ENCODE measurements around the gene SNX22.

Gene SNX22

DNA sequence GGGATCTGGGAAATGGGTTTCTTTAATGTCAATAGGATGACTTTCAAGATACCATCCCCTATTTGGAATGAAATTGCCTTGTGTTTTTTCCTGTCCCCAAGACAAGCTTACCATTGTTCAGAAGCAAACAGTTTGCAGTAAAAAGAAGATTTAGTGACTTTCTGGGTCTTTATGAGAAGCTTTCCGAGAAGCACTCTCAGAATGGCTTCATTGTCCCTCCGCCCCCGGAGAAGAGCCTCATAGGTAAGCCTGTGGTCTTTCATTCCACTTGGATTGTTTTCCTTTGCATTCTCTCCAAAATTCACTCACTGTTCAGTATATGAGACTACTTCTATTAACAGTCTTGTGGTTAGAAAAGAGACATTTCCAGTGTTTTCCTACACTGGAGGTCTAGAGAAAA lies 25.6 kb upstream of the SNX22 start:
- no peak overlapping the region for H3K4me3 ChIP-seq (ENCODE audit: low read depth, low read length)
- TF ChIP-seq, protein P1, sequence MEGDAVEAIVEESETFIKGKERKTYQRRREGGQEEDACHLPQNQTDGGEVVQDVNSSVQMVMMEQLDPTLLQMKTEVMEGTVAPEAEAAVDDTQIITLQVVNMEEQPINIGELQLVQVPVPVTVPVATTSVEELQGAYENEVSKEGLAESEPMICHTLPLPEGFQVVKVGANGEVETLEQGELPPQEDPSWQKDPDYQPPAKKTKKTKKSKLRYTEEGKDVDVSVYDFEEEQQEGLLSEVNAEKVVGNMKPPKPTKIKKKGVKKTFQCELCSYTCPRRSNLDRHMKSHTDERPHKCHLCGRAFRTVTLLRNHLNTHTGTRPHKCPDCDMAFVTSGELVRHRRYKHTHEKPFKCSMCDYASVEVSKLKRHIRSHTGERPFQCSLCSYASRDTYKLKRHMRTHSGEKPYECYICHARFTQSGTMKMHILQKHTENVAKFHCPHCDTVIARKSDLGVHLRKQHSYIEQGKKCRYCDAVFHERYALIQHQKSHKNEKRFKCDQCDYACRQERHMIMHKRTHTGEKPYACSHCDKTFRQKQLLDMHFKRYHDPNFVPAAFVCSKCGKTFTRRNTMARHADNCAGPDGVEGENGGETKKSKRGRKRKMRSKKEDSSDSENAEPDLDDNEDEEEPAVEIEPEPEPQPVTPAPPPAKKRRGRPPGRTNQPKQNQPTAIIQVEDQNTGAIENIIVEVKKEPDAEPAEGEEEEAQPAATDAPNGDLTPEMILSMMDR (IDR thresholded peaks at IDR 0.05; ENCODE audit: control insufficient read depth, extremely low read depth, insufficient read depth): no peak
- no peak for DNase-seq (ENCODE audit: low read depth)

DNA sequence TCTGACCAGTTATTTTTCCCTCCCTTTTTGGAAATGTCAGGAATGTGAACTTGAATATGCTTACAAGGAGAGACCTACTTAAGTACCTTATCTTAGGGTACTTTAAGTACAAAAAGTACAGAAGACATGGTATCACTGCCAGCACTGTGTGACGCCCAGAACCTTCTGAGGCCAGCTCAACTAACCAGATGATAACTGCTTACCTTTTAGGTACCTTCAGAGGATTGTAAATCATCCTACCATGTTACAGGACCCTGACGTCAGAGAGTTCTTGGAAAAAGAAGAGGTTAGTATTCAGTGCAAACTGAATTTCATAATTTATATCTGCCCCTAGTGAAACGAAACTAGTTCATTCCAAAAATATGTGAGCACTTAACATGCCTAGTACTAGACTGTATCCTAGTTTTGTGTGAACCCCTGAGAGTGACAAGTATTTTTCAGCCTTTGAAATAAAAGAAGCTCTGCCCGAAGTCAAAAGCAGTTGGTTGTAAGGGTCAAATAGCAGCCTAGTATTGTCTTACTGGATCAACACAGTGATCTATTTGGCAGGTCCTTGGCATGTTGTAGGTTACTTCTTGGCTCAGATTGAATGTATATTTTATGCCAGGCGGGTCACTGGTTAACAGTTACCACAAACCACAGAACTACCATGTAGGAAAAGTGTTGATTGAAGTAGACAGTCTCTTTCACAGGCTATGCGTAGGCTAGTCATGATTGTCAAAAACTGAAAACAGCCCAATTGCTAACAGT lies 23.8 kb upstream of the SNX22 start:
- TF ChIP-seq, protein P1 (IDR thresholded peaks at IDR 0.05; ENCODE audit: control insufficient read depth, extremely low read depth, insufficient read depth): no peak
- DNase-seq (ENCODE audit: low read depth): no peak
- no peak overlapping the region for H3K4me3 ChIP-seq (ENCODE audit: low read depth, low read length)

DNA sequence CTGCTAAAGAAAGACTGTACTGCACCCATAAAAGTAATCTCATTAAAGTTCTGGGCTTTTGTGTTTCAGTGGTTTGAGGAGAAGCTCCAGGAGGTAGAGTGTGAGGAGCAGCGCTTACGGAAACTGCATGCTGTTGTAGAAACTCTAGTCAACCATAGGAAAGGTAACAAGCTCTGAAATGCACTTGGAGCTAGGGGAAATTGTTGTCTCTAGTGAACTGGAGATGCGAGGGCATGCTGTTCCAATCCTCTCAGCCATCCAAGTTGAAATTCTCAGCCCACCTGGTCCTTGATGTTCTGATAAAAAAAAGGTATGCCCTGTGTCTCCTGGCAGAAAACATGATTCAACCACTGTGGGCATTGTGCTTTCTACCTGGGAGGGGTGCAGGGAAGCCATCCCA lies 21.4 kb upstream of the SNX22 start:
- TF ChIP-seq, protein P1 (IDR thresholded peaks at IDR 0.05; ENCODE audit: control insufficient read depth, extremely low read depth, insufficient read depth): no peak
- DNase-seq (ENCODE audit: low read depth): no peak
- no peak overlapping the region for H3K4me3 ChIP-seq (ENCODE audit: low read depth, low read length)

DNA sequence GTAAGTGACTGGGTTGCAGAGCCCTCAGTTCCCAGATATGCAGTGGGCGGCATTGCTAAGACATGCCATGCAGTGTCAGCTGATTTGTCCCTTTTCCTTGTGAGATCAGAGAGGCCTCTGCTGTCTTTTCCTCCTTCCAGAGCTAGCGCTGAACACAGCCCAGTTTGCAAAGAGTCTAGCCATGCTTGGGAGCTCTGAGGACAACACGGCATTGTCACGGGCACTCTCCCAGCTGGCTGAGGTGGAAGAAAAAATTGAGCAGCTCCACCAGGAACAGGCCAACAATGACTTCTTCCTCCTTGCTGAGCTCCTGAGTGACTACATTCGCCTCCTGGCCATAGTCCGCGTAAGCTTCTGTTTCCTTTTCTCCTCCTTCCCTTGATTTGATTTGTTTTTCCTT lies 20.0 kb upstream of the SNX22 start:
- no peak overlapping the region for H3K4me3 ChIP-seq (ENCODE audit: low read depth, low read length)
- no peak for DNase-seq (ENCODE audit: low read depth)
- TF ChIP-seq, protein P1 (IDR thresholded peaks at IDR 0.05; ENCODE audit: control insufficient read depth, extremely low read depth, insufficient read depth): no peak

DNA sequence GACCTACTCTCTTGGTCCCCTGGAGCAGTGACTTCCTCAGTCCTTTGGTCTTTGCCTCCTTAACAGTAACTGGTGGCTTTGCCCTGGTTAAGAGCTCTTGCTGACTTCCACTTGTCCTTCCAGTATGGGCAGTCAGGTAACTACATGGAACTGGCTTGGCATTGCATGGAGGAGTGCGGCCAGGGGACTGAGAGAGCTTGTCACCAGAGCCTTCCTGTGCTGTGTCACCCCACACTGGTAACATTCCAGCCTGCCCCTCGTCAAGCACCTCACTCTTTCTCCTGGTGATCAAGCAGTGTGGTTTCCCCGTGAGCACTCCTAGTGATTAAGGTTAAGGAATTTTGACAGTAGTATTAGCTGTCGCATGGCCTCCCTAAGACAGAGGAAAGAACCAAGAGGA lies 19.3 kb upstream of the SNX22 start:
- no peak for DNase-seq (ENCODE audit: low read depth)
- TF ChIP-seq, protein P1 (IDR thresholded peaks at IDR 0.05; ENCODE audit: control insufficient read depth, extremely low read depth, insufficient read depth): no peak
- no peak overlapping the region for H3K4me3 ChIP-seq (ENCODE audit: low read depth, low read length)

DNA sequence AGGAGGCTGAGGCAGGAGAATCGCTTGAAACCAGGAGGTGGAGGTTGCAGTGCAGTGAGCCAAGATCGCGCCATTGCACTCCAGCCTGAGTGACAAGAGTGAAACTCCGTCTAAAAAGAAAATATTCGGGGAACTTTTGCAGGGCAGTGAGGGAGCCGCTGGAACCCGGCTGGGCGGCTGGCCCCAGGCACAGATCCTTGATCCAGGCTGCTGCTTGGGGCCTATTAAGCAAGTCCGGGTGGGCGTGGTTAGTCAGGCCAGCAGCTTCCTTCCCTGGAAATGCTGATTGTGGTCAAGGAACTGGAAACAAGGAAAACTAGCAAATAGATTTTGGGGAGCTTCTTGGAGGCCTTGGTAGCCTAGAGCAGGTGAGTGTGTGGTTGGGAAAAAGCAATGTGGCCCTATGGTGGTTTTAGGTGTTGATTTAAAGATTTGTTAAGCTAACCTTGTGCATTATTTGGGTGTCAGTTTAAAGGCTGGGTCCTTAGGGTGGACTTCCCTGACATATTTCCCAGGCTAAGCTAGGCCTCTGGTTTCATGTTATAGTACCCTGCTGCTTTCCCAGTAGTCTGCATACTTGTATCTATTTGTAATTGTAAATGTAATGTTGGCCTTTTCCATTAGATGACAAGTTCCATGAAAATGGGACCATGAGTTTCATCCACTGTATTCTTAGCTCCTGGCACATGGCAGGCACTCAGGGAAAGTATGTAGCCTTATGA lies 17.7 kb upstream of the SNX22 start:
- TF ChIP-seq, protein P1 (IDR thresholded peaks at IDR 0.05; ENCODE audit: control insufficient read depth, extremely low read depth, insufficient read depth): no peak
- no peak for DNase-seq (ENCODE audit: low read depth)
- no peak overlapping the region for H3K4me3 ChIP-seq (ENCODE audit: low read depth, low read length)
